GM11168 (cell line): Measurements from ENCODE around the gene USP3.
"Not testable (repeated sequence)": the region's sequence is repeated elsewhere in the genome, so short reads cannot be mapped to it uniquely, and the experiment has no call there.

Source experiments
- in situ Hi-C: fragments of 300-500 bp; cut with MboI; formaldehyde crosslinking; loops from one replicate; pipeline ENCODE4 v1.12.0; 2022; ENCODE audit warnings: low sequenced_read_pairs; ENCODE audit not compliant: unreplicated experiment

Gene USP3

DNA sequence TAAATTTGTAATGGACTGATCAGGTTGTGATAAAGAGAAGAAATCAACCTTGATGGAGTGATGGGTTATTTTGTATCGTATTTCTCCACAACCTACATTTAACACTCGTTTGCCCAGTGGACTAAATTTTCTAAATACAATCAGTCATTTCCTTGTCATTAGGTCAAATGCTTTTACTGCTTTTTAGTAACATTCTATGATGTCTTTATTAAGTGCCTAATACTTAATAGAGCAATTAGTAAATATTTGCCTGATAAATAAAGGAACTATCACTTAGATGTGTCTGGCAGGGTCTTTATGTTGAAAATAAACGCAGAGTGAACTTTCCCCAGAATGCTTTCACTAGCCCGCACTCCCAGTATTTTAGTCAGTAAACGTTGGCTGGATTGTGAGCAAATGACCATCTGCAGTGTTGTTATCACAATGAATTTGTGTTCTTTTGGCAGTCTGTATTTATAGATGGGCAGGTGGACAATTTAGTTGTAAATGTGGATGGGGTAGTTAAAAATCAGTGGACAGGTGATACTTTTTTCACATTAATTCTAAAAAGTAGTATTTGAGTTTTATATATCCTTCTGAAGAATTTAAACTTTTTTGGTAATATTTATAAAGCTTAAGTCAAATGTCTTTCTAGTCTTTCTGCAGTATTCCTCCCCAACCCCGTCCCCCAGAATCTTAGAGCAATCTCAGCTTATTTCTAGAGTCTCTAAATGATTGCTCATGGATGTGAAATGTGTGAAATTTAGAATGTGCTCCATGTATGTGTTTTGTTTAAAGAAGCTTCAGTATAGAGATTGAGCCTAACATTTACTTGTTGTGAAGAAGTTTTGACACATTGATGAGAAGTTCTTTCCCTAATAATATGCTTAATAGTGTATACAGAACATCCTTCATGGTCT, 4.9 kb downstream of the USP3 start:
- in situ Hi-C loops = no loop called here

DNA sequence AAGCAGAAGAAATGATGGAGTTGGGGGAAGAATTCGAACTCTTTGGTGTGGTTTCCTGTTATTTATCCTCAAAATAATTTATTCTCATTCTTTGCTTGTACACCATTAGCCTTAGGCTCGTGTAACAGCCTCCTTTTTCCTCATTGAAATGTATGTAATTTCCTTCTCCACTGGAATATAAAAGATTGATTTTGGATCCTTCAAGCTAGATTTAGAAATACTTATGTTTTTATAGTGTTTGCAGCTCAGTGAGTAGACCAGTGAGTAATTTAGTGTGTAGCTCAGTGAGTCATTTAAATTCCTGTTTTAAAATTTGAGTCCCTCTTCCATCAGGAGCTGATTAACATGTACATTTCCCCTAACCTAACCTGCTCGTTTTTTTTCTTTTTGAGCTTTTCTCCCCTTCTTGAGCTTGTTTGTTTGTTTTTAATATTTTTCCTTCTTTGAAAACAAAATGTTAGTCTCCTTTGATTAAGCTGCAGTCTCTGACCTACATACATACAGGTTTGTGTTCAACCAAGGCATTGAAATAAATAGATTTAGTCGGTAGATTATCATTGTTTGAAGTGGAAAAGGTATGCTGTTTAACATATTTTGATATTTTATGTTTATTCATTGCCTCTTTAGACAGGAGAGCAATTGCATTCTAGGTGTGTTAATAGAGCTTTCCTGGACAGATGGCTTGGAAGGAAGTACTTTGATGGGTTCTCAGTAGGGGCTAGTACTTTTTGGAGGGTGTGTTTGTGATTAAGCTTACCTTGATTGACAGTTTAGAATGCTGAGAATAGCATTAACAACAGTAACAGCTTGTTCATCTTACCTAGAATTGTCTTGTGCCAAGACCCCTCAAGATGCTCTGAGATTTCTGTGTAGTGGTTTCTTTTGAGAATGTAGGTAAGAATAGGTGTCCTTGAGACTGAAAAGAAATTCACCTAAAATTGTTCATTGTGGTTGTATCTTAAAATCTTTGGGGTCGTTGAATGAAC, 5.9 kb downstream of the USP3 start:
- in situ Hi-C loops = loop anchor here (5.0 kb wide), 1 partner anchor 42 kb away; no protein-coding TSS in a partner anchor

DNA sequence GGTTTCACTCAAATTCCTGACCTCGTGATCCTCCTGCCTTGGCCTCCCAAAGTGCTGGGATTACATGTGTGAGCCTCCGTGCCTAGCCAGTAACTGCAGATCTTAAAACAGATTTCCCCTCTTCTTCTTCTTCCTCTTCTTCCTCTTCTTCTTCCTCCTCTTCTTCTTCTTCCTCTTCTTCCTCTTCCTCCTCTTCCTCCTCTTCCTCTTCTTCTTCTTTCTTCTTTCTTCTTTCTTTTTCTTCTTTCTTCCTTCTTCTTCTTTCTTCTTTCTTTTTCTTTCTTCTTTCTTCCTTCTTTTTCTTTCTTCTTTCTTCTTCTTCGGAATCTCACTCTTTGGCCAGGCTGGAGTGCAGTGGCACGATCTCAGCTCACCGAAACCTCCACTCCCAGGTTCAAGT, 7.8 kb downstream of the USP3 start:
- in situ Hi-C loops = loop anchor here (5.0 kb wide), 1 partner anchor 40 kb away; no protein-coding TSS in a partner anchor

DNA sequence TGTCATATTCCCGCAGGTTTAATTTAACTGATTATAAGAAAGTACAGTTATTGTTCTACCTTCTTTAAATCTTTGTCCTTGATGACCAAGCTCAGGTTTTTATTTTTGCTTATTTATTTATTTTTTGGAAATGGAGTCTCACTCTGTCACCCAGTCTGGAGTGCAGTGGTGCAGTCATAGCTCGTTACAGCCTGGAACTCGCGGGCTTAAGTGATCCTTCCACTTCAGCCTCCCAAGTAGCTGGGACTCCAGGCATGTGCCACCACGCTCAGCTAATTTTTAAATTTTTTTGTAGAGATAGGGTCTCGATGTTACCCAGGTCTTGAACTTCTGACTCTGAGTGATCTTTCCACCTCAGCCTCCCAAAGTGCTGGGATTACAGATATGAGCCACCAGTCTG, 8.9 kb downstream of the USP3 start:
- in situ Hi-C loops = loop anchor here (5.0 kb wide), 1 partner anchor 39 kb away; no protein-coding TSS in a partner anchor

DNA sequence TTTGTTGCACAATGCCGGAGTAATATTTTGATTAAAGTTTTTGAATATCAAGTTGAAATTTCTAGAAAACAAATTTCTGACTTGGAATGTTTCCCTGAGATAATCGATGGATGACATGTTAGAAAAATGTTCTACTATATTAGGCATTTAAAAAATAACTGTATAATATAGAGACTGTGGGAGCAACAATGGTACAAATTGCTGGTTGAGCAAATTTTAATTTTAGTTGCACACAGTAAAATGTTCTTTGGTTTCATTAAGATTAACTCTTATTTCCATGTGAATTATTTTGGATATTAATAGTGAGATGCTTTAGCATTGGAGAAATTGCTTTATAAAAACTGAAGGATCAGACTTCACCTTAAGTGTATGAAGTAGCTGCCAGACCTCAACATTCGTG, 9.3 kb downstream of the USP3 start:
- in situ Hi-C loops = loop anchor here (5.0 kb wide), 1 partner anchor 39 kb away; no protein-coding TSS in a partner anchor

DNA sequence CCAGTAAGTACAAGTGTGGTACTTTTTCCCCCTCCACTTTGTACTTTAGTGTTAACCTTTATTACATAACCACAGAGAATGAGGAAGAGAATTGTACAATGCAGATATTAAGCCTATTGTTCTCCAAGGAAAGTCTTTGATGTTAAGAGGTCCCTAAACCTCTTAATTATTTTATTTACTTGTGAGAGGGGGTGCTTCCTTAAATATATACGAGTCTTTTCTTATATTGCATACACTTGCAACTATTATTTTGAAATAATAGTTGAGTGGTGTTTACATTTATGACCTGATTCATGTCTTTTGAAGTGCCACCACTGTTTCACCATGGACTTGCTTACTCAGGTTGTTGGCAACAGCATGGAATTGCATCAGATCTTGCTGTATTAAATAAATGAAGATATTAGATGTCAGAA, 10.1 kb downstream of the USP3 start:
- in situ Hi-C loops = loop anchor here (5.0 kb wide), 1 partner anchor 38 kb away; no protein-coding TSS in a partner anchor

DNA sequence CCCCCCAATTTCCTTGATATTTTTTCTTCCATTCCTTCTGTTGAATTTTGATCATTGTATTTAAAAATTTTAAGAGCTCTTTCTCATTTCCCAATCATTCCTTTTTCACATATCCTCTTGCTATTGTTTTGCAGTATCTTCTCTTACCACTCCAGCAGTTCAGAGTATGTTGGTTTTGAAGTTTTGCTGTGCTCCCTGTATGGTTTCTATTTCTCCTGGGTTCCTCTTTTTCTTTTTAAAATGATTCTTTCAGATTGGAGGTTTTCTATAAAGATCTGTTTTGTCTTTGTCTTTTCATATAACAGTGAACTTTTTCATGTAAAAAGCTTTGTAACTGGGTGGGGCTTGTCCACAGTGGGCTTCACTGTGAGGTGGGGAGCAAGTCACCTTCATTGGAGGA, 12.8 kb downstream of the USP3 start:
- in situ Hi-C loops = no loop called here

DNA sequence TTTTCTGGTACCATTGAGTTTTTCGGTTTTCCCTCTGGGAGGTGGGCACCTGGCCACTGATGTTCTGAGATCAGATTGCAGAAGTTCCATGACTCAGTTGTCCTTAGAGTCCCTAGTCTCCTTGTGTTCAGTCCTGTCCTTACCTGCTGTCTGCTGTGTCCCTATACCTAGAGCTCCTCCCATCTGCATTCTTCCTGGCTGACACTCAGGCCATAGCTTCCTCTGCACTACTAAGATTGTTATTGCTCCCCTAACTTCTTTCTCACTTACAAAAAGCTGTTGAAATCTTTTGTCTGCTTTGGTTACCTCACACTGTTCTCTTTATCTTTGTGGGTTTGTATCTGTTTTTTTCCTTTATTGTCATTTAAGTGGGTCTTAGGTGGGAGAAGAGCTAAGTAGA, 13.2 kb downstream of the USP3 start:
- in situ Hi-C loops = no loop called here

DNA sequence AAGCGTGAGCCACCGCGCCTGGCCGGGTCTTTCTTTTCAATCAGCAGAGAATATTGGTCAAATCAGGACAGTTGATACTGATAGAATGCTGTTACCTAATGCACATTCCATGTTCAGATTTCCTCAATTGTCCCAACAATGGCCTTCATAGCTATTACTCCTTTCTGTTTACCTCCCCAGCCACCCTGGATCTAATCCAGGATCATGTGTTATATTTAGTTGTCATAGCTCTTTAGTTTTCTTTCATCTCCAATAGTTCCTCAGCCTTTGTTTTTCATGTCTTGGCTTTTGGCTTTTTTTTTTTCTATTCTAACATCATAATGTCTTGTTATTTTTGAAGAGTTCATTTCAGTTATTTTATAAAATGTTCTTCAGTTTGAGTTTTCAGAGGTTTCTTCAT, 14.6 kb downstream of the USP3 start:
- in situ Hi-C loops = no loop called here

DNA sequence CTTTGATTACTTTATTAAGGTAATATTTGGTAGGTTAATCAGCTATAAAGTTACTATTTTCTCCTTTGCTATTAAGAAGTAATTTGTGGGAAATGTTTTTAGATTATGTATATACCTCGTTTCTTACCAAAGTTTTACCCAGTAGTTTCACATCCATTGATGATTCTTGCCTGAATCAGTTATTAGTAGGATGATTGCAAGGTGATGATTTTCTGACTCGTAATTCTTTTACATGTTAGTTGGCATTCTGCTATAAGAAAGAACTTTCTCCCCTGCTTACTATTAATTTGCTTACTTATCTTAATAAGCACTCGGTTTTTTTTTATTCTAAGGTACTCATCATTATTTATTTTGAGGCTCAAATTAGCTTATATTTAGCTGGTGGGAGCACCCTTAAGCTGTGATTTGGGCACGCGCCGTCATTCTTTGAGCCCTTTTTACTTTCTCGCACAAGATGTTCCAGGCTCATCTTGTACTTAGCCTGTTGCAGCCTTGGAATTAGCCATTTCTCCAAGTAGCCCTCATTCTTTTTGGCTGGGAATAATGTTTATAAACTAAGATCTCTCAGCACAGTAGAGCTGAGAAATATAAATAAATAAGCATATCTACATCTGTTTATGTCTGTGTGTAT, 15.3 kb downstream of the USP3 start:
- in situ Hi-C loops = no loop called here

DNA sequence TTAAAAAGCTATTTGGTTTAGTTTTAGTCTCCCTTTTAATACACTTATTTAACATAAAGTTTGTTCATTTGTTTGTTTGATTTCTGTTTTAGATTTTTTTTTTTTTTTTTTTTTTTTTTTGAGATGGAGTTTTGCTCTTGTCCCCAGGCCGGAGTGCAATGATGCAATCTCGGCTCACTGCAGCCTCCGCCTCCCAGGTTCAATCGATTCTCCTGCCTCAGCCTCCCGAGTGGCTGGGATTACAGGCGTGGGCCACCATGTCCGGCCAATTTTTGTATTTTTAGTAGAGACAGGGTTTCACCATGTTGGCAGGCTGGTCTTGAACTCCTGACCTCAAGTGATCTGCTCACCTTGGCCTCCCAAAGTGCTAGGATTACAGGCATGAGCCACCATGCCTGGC, 16.1 kb downstream of the USP3 start:
- in situ Hi-C loops = not testable (repeated sequence)

DNA sequence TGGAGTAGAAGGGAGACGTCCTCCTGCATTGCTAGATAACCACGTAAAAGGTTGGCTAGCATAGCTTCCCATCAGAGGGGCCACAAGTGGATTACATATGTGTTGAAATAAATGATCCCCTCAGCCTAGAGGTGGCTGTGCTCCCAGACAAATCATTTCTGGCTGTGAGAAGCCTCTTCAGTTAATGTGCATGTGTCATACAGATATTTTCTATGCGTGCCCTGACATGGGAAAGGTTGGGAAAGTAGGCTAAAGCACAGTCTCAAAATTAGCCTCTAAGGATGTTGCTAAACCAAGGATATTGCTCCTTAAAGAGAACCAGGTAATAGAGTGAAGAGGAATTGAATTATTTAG, 17.8 kb downstream of the USP3 start:
- in situ Hi-C loops = no loop called here

DNA sequence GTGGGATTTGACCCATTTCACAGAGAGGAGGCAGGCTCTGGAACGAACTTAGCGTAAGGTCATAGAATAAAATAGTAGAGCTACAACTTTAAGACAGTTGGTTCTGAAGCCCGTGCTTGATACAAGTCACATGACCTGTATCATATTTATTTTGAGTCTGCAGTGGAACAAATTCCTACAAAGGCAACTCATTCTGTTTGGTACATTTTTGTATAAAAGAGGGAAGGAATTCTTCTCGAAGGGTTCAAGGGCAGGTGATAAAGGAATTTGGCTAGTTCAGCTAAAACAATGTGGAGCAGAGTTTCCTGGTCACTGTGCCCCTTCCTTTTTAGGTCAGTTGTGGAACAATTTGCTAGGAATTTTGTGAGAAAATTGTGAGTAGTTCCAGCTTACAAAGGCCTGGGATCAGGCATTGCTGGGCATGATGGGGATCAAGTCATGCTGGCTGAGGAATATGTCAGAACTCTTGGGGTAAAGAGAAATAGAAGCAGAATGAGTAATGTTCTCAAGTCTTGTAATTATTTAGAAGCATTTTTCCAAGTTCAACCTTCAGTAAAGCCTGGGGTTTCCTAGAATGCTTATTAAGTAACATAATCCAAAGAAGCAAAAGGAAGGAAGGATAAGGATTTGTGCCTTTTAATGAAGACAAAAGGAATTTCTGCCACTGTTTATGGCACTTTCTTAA, 19.1 kb downstream of the USP3 start:
- in situ Hi-C loops = no loop called here

DNA sequence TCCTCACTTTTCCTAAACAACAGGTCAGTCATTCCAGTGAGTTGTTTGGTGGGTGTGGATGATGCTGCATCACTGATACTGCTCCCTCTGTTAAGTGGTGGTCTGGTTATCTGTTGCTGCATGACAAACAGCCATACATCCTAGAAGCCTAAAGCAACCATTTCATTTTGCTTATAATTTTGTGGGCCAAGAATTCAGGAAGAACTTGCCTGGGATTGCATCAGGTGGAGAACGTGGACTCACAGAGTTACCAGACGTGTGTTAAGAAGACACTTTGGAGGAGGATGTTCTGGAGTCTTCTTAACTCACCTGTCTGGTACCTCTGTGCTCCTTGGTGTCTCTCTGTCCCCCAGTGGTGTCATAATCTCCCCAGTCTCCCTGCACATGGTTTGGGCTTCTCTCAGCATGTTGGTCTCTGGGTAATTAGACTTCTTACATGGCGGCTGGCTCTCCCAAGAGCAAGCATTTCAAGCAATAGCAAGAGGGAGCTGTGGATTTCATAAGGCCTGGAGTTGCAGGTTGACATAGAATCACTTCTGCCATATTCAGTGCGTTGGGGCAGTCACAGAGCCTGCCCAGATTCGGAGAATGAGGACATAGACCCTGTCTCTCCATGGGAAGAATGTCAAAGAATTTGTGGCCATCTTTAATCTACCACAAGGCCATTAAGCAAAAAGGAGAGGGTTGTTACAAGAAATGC, 20.1 kb downstream of the USP3 start:
- in situ Hi-C loops = no loop called here

DNA sequence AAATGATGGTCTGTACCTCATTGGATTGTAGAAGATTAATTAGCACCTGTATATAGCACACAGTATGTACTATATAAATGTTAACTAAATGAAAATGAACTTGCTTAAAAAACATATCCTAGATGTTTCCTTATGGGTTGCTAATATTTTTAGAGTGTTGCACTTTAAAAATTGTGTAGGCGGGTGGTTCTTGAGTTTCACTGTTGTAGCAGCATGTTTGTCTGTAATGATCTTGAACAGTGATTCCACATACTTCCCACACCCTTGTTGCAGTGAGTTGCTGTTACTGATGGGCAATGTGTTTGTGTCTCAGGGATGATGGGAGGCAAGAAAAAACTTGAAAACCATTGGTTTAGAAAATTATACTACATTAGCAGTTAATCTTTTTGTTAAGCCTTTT, 22.0 kb downstream of the USP3 start:
- in situ Hi-C loops = no loop called here

DNA sequence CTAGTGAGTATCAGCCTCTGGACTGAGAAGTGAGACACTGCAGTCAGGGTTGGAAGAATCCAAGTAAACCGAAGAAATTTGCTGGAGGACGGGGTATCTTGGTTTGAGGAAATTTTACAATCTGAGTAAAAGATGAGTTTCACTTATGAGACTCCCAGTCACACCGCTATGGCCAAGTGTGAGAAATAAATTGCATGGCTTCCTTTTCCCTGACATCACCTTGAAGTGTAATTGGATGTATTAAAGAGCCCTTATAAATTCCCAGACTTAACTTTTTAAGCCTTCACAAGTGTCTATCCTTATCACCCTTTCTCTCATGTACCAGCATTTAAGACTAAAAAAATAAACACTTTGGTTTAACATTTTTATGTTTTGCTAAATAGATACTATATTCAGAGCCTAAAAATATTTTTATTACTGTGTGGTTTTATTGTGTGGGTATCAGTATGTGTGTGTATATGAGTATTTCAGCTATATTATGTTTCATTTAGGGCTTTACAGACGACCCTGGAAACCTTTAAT, 23.8 kb downstream of the USP3 start:
- in situ Hi-C loops = no loop called here

DNA sequence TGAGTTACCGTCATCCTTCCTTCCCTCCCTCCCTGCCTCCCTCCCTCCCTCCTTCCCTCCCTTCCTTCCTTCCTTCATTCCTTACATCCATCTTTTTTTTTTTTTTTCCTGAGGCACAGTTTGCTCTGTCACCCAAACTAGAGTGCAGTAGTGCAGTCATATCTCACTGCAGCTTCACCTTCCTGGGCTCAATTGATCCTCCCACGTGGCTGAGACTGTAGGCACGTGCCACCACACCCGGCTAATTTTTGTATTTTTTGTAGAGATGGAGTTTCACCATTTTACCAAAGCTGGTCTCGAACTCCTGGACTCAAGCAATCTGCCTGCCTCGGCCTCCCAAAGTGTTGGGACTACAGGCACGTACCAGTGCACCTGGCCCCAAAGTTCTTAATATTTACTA, 25.8 kb downstream of the USP3 start:
- in situ Hi-C loops = no loop called here

DNA sequence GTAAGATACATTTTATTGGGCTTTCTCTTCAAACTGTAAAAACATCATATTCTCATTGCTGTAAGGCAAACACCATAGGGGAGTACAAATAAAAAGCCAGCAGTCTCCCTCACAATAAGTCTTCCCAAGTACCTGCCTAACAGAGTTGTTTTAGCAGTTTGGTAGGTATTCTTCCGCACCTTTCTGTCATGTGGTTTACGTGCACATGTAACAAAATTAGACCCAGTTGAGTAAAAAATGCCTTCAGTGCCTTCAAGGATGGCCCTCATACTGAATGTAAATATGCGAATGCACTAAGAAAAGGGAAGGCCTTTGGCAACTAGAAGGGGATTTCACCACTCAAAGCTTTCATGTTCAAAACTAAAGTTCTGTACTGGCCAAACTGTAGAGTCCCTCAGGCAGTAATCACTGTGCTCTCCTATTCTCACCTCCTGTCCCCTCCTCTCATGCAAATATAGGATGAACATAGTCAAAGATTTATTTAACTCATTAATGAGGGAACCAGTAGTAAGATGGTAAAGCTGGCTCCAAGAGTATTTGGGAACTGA, 26.4 kb downstream of the USP3 start:
- in situ Hi-C loops = no loop called here

DNA sequence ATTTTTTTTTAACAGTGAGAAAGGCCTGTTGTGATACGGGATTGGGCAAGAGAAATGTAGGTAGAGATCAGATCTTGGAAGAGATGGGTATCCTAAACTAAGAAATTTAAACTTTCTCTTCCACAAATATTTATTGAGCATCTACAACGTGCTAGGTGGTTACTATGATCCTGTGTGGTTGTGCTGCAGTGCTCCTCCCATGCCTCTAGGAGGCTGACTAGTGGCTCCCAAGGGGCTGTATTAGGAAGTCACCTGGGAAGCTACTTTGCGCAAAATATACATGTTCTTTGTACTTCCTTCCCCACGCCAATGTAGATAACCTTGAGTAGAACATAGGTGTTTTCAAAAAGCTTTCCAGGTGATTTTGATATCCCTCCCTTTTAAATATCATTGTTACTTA, 27.2 kb downstream of the USP3 start:
- in situ Hi-C loops = no loop called here
